HG03175 (cell line): Measurements from ENCODE around the gene AGMAT.
"Not testable (repeated sequence)": the region's sequence is repeated elsewhere in the genome, so short reads cannot be mapped to it uniquely, and the experiment has no call there.

Source experiments
- ATAC-seq: cut with Tn5 transposase; IDR thresholded peaks from one replicate; pipeline ENCODE4 v1.9.1; 2021; ENCODE audit warnings: mild to moderate bottlenecking, moderate library complexity; ENCODE audit not compliant: unreplicated experiment

Gene AGMAT

DNA sequence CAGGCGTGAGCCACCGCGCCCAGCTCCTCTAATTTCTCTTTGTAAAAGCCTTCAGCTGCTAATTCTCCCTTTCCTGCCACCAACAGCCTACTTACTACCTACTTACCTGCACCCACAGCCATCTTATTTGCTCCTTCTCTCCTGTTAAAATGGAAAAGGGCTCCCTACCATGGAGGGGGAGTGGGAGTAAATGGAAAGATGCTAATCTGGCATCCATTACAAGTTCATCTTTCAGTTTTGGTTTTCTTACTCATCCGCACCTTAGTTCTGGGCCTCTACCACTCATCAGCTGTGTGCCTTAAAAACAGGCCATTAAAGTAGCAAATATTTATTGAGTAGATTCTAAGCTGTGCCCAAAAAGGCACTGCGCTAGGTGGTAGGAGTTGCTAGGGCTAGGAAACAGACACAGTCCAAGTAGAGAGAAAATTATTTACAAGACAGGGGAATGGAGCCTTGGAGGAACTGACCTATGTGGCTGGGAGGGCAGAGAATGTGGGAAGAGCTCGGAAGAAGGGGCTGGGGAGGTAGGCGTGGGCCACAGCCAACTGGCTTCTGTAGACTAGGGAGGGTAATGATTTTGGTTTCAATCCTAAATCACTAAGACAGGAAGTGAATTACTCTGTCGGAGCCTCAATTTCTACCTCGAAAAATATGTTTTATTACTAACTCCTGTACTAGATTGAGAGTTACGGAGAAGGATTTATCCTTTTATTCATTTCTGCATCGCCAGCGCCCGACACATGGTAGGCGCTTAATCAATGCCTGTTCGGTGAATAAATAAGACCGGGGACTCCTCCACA is 31.7 kb upstream of the AGMAT start:
- peak; percentile 17 for ATAC-seq

DNA sequence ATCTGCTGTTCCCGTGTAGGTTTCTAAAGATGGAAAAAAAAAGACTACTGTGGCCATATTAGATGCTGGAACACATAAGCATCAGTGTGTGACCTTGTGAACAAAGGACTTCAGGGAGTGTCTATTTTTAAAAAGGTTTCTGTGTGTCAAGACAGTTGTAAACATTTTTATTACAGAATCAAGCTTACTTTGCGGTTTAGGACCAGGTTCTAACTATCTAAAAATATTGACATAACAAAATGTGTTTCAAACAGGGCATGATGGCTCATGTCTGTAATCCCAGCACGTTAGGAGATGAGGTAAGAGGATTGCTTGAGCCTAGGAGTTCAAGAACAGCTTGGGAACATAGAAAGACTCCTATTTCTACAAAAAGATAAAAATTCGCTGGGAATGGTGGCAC is 25.3 kb upstream of the AGMAT start:
- no peak for ATAC-seq

DNA sequence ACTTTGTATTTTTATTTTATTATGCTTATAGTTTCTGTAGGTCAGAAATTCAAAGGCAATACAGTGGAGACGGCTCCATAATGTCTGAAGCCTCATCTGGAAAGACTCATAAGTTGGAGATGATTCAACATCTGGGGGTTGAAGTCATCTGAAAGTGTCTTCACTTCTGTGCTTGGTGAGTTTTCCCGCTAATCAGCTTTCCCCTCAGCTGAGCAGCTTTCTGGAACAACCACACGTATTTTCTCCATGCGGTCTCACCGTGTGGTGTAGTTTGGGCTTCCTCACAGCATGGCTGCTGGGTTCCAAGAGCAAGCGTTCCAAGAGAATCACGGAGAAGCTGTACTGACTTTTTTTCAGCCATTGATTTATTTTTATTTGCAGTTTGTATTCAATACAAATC is 24.8 kb upstream of the AGMAT start:
- no peak for ATAC-seq

DNA sequence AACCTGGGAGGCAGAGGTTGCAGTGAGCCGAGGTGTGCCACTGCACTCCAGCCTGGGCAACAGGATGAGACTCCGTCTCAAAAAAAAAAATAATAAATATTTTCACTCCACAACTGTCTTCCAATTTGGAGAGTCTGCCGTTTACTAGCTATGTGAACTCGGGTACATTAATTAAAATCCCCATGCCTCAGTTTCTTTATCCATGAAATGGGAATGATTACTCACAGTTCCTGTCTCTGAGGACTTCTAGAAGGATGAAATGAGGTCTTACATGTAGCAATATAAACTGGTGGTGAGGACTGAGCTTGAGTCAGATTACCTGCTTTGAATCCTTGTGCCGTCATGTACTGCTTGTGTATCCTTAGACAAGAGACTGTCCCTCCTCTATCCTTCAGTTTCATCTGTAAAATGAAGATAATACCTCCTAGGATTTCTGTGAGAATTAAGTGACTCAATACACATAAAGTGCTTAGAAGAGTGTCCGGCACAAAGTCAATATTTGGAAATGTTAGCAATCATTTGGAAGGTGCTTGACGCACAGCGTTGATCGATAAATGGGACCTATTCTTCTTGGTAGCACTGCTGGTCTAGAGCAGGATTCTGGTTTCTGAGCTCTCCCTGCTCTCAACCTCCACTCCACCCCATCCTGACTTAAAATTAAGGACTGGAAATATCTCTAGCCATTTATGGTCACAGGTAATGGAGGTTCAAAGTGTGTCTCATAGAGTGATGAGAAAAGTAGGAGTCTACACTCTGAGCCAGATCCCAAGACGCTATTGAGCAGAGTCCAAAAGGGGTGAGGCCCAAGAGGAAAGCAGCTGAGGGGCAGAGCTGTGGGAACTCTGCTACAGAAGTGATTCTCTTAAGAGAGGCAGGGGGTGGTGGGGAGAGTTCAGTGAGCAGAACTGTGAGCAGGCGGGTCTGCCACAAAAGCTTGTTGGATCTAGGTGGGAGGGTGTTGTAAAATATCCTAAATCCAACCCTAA is 20.8 kb upstream of the AGMAT start:
- no peak for ATAC-seq

DNA sequence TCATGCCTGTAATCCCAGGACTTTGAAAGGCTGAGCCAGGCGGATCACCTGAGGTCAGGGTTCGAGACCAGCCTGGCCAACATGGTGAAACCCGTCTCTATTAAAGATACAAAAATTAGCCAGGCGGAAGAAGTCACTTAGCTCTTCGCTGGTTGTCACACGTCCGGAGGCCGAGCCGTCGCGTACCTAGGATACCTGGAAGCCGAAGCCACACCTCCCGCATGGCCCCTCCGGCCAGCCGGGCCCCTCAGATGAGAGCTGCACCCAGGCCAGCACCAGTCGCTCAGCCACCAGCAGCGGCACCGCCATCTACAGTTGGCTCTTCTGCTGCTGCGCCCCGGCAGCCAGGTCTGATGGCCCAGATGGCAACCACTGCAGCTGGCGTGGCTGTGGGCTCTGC is 19.5 kb upstream of the AGMAT start:
- ATAC-seq, result not testable (repeated sequence)

DNA sequence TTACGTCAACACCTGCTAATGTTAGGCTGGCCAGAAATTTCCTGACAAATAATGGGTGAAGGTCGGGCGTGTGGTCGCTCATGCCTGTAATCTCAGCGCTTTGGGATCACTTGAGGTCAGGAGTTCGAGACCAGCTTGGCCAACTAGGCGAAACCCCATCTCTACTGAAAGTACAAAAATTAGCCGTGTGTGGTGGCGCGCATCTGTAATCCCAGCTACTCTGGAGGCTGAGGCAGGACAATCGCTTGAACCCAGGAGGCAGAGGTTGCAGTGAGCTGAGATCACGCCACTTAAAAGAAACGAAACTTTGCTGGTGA is 19.1 kb upstream of the AGMAT start:
- not testable (repeated sequence) for ATAC-seq

DNA sequence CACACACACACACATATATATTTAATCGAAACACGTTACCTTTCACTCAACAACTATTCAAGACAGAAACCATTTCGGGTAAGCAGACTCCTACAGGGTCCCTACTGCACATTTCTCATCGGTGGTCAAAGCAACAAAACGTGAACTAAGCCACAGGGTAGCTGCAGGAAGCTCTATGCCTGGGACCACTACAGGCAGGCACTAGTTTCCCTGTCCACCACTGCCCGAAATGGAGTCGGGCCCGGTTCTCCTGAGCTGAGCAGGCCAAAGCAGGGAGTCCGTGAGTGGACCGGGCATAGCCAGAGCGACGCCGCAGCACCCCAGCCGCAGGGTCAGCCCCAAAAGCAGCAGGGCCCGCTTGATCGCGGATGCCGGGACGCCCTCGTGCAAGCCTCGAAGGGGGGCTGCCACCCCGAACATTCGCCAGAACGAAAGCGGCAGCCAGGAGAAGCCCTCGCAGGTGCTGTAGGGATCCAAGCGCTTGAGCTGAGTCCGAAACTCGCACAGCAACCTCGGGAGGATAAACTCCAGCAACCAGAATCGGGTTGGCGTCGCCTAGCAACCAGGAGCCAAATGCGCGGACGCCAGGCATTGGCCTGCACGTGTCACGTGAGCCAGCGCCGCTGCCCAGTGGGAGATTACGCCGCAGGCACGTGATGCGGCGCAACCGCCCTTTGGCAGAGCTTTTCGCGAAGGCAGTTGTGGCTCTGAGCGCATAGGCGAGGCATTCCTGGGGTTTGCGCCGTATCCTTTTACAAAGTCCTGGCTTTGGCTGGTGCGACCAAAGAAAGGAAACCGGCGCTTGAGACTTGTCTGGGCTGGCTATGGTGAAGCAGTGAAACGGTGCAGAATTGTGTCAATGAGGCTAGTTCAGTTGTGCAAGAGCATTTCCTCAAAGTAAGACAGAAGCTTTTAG is 18.5 kb upstream of the AGMAT start:
- ATAC-seq, result peak; percentile 95

DNA sequence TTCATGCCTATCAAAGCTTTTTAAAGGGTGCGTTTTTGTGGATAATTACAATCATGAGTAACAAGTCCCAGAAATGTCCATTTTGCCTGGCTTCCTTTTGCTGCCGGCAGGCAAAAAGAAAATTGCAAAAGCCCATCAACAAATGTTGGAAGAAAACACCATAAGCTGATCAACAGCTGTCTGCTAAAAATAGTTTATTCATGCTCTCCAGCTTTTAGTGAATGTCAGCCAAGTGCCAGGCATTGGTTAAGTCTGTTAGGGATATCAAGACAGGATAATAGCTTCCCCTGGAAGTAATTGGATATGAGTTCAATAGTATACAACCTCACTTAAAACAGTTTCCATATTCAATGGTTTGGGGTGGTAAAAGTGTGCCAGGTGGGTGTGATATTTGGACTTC is 13.6 kb upstream of the AGMAT start:
- no peak for ATAC-seq

DNA sequence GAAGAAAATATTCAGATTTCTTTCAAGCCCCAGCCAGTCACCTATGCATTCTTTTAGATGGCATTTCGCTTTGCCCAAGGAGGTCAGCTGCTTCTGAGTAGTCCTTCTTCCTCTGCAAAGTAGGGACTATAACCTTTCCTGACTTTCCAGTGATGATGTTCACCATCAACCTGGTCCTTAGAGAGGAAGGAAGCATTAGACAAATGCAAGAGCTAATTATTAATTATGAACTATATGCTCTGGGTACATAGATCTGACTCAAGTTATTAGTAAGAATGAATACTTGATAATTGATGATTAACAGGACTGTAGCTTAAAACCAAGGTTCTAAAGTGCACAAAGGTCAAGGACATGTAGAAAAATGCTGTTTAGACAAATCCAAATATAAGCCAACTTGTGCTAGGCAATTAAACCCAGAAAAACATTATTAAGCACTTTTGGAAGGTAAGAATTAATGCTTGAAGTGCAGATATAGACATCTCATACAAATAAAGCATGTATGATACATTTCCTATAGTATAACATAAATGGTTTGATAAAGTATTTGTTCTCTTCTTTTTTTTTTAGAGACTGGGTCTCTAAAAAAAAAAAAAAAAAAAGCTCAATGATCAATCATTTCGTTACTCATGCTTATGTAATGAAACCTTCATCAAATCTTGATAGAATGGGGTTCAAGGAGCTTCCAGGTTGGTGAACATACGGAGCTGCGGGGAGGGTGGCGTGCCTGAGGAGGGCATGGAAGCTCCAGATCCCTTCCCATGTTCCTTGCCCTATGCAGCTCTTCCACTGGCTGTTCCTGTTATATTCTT is 11.2 kb upstream of the AGMAT start:
- ATAC-seq, result peak; percentile 64

DNA sequence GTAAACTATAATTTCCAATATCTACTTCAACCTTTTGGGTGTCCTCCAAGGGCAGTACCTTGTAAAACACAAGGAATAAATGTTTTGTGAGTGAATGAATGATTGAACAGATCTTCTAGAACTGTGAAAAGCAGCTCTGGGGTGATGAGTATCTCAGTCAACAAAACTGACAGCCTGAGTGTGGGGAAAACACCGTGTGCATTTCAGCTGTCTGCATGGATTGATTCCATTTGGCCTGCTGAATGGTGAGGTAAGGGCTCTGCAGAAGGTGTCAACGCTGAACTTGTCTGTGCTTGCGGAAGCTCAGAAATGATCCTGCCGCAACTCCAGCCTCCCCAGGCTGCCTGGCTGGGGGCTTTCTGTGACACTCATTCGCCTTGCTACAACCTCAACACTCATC is 7.4 kb upstream of the AGMAT start:
- no peak for ATAC-seq

DNA sequence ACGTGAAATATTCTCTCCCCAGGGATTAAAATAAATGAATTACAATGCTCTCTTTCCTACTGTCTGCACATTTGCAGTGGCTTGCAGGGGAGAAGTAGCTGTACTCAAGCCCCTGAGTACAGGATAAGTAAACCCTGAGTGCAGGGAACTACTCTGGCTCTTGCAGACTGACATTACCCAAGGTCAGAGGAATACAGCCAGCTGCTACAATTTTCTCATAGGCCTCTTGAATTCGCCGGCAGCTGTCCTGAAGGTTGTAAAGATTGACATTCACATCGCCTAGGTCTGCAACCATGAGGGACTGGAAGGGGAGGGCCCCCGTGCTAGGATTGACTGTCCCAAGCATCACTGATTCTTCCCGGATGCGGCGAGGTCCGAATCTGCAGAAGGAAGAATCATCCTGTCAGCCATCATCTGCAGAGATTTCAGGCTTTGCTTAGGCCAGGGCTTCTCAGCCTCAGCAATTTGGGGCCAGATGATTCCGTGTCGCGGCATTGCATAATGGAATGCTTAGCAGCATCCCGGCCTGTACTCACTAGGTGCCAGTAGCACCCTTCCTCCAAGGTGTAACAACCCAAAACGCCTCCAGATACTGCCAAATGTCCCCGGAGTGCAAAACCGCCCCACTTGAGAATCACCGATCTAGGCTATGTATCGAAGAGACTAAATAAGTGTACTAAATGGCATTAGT is 1.7 kb downstream of the AGMAT start:
- ATAC-seq, result no peak

DNA sequence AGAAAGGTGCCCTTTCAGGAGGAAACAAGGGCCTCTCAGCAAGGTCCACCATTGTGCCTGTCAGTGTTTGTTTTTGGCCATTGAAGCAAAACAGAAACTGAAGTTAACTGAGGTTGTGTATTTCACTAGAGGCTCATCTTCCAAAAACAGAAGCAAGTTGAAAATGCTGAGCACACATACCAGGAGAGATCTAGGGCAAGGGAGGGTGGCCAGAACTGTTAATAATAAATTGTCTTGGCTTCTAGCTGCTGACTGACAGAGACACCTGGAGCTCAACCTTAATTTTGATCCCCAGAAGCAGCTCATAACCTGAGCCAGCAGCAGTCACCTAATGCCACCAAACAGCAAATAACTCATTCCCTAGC is 5.2 kb downstream of the AGMAT start:
- no peak for ATAC-seq

DNA sequence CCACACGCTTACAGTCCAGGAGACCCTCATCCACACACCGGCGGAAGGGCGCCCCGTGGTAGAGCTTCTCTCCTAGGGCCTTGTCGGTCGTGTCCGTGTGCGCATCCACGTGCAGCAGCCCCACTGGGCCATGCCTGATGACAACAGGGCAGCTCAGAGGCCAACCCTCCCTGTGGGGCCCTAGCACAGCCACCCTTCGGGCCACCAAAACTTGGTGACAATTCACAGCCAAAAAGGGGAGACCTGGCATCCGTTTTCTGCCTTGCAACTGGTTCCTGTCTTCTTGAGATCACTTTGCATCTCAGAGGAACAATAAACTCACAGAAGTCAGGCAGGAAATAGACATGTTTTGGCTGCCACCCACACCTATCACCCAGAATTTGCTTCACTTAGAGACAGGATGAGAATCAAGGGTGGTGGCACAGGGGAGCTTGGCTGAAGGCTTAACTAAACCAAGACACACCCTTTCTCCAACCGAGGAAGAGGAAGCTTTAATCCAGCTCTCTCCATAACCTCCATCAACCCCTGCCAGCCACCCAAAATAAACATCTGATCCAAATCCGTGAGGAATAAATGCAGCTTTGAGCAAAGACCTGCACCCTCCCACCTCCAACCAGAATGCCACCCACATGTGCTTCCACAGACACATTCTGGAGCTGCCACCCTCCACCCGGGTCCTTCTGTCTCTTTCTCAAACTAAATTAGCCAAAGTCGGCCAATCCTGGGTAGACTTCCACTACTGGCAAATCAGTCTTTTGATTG is 5.7 kb downstream of the AGMAT start:
- no peak for ATAC-seq

DNA sequence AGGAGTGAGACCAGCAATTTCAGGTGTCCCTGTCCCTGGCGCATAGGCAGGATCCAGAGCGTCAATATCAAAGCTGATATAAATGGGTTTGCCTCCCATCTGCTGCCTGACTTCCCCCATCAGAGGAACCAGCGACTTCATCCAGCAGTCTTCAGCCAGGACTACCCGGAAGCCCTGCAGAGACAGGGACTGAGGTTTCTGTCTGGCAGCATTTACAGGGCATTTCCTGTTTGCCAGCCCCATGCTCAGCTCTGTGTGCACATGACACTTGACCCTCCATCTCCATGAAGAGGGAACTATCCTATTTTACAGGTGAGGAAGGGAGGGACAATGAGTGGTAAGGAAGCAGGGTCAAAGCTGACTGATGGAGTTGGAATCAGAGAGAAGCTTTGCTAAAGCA is 7.2 kb downstream of the AGMAT start:
- ATAC-seq, result no peak

DNA sequence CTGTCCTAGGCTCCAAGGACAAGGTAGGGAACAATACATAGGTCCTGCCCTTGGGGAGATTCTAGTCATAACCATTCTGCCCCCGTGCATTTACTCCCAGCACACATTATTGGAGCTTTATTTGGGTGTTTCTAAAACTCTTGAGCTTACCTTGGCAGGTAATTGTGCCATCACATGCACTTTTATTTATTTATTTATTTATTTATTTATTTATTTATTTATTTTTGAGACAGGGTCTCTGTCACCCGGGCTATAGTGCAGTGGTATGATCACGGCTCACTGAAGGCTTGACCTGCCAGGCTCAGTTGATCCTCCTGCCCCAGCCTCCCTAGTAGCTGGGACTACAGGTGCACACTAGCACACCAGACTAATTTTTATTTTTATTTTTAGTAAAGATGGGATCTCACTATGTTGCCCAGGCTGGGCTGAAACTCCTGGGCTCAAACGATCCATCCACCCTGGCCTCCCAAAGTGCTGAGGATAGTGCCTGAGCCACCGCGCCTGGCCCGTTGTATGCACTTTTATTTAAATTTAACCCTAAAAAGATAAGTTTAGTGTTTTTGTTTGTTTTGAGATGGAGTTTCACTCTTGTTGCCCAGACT is 9.2 kb downstream of the AGMAT start:
- ATAC-seq, result no peak

DNA sequence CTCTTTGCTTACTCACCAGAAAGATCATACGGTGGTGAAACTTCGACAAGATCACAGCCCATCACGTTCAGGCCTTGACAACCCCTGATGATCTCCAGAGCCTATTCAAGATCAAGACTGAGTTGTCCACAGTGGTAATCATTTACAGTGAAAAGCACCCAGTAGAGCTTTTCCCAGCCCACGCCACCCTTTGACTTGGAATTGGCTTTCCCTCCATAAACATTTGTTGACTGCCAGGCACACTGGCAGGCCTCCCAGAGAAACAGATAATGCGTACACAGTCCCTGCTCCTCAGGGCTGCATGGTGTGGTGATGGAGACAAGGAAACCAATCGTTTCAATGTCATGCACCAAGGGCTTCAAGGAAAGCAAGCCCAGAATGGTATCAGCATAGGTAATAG is 10.1 kb downstream of the AGMAT start:
- ATAC-seq, result no peak

DNA sequence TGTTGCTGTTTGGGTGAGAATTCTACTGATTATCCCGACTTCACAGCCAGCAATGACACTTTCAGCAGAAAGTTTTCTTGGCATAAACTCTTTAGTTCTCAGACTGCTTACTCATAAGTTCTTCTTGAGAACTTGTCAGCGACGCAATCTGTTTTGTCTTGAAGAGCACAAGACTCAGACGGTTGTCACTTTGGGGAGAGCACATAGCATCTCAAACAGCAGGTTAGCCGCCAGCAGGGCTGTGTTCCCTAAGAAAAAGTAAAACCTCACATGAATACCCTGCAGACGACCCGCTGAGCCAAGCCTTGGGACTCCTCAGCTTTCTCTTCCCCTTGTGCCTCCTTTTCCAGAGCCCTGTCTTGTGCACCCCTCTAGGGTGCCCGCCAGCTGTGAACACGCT is 11.4 kb downstream of the AGMAT start:
- ATAC-seq, result no peak

DNA sequence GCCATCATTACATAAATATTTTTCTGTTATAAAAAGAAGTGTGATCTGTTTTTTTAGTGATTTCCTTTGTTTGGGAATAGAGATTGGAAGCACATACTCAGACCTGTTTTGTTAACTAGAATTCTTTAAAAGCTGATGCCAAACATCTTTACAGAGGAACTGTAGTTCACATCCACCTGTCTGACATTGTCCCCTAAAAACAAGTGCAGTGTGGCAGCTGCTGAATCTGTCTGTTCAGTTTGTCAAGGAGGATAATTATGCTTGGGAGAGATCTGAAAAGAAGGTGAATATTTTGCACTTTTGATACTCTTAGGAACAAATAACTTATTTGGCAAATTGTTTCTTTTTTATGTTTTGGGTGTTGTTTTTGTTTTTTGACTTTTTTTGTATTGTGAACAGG is 13.6 kb downstream of the AGMAT start:
- ATAC-seq, result no peak

DNA sequence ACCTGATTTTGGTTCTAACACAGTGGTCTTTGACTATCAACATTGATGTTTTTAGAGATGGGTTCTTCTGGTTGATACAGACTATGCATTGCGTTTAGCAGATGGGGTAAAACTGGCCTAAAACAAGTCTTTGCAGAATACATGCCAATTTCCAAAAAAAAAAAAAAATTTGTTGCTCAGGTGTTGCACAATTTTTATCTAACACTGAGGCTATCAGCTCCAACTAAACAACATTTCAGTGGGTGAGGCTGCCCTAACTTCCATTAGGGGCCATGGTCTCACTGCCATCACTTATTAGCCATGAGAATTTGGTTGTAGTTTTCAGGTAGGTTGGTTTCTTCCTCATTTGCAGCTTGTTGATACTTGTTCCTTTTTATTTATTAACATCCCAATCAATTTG is 14.0 kb downstream of the AGMAT start:
- no peak for ATAC-seq
